ENCODE data around the gene TMA7B.
A peak's percentile ranks its signal among the peaks of the same experiment; 100 is the strongest.

Gene TMA7B

DNA sequence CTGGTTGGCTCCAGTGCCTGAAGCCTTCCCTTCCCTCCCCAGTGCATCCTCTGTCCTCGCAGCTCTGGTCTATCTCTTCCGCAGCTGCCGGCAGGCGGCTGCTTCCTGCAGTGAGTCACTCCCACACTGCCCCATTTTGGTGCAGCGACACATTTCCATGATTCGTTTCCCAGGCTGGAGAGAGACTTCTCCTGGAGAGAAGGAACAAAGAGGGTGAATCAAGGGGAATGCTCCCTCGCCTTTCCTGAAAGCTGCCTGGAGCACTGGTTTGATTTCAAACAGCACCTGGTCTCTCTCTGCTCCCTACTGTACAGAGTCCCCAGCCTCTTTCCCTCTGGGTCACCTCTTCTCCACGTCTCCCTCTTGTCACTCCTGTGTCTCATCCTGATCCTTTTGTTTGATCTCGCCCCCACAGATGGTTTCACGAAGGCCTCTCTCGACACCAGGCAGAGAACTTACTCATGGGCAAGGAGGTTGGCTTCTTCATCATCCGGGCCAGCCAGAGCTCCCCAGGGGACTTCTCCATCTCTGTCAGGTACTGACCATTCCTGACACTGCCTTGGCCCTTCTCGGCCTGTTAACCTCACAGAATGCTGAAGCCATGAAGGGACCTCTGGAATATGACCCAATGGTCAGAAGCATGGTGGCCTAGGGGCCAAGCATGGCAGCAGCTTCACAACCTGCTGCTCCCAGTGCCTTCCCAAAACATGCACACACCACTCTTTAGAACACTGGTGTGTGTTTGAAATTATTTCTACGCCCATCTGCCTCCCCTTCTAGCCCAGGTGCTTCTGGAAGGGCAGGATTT lies at the start of gene TMA7B:
TMA7B (plus strand) TSS at position 758 of the 808 bp plus-strand sequence. CDS start 3,978 bp downstream, outside the sequence.
- H3K4me3 ChIP-seq (replicated peaks; ENCODE audit: low read depth, low read length) = no peak within 1 kb of the TSS; the same call in 1 of the 2 replicates
- peak; percentile 31 for DNase-seq (ENCODE audit: extremely low read depth, low read depth)
- TF ChIP-seq, protein P1, sequence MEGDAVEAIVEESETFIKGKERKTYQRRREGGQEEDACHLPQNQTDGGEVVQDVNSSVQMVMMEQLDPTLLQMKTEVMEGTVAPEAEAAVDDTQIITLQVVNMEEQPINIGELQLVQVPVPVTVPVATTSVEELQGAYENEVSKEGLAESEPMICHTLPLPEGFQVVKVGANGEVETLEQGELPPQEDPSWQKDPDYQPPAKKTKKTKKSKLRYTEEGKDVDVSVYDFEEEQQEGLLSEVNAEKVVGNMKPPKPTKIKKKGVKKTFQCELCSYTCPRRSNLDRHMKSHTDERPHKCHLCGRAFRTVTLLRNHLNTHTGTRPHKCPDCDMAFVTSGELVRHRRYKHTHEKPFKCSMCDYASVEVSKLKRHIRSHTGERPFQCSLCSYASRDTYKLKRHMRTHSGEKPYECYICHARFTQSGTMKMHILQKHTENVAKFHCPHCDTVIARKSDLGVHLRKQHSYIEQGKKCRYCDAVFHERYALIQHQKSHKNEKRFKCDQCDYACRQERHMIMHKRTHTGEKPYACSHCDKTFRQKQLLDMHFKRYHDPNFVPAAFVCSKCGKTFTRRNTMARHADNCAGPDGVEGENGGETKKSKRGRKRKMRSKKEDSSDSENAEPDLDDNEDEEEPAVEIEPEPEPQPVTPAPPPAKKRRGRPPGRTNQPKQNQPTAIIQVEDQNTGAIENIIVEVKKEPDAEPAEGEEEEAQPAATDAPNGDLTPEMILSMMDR (IDR thresholded peaks at IDR 0.05; ENCODE audit: low read depth, low read length, missing control alignments) = peak; percentile 55

GRCh38 chr22:39910876-39911613 lies 49.2 kb upstream of the TMA7B start:
- TF ChIP-seq, protein P1 (IDR thresholded peaks at IDR 0.05; ENCODE audit: low read depth, low read length, missing control alignments) = no peak

GRCh38 chr22:39913321-39913720 lies 46.9 kb upstream of the TMA7B start:
- TF ChIP-seq, protein P1 (IDR thresholded peaks at IDR 0.05; ENCODE audit: low read depth, low read length, missing control alignments) = no peak
- no peak overlapping the region for H3K4me3 ChIP-seq (replicated peaks; ENCODE audit: low read depth, low read length)
- DNase-seq (ENCODE audit: extremely low read depth, low read depth) = no peak

More at GRCh38 chr22:39910876-39911613, 49.2 kb upstream of the TMA7B start:
- no peak overlapping the region for H3K4me3 ChIP-seq (replicated peaks; ENCODE audit: low read depth, low read length)
- no peak for DNase-seq (ENCODE audit: extremely low read depth, low read depth)

- no peak overlapping the region for H3K4me3 ChIP-seq (replicated peaks; ENCODE audit: low read depth, low read length)
- TF ChIP-seq, protein P1 (IDR thresholded peaks at IDR 0.05; ENCODE audit: low read depth, low read length, missing control alignments) = no peak
- DNase-seq (ENCODE audit: extremely low read depth, low read depth) = no peak
Measured at GRCh38 chr22:39913886-39914285, 46.3 kb upstream of the TMA7B start.

GRCh38 chr22:39914584-39914983 lies 45.6 kb upstream of the TMA7B start:
- H3K4me3 ChIP-seq (replicated peaks; ENCODE audit: low read depth, low read length) = no peak overlapping the region
- no peak for DNase-seq (ENCODE audit: extremely low read depth, low read depth)
- TF ChIP-seq, protein P1 (IDR thresholded peaks at IDR 0.05; ENCODE audit: low read depth, low read length, missing control alignments) = no peak

DNA sequence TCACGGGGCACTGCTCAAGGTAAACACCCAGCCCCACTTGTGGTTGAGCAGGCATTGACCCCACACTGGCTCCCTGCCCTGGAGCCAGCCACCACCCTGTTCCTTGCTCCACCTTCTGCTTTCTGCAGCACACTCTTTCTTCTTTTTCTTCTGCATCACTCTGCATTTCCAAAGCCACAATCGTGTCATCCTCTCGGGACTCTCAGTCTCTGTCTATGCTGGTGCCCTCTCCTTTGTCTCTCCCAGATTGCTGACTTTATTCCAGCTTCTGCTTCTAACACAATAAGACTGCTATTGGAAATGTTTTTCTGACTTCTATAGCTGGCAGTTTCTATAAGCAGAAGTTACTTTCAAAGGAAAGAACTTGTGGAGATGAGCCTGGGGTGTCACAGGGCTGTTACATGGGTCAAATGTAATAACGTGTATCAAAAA lies 44.9 kb upstream of the TMA7B start:
- TF ChIP-seq, protein P1 (IDR thresholded peaks at IDR 0.05; ENCODE audit: low read depth, low read length, missing control alignments) = no peak
- DNase-seq (ENCODE audit: extremely low read depth, low read depth) = no peak
- H3K4me3 ChIP-seq (replicated peaks; ENCODE audit: low read depth, low read length) = no peak overlapping the region
